COR-L47 (cell line): ENCODE measurements around the gene CALR3.
"Not testable (repeated sequence)": the region's sequence is repeated elsewhere in the genome, so short reads cannot be mapped to it uniquely, and the experiment has no call there.

ENCODE experiments used
- DNase-seq: peaks from one replicate; lab custom pipeline; 2025; lab: John Stamatoyannopoulos, UW

The CALR3 gene

DNA sequence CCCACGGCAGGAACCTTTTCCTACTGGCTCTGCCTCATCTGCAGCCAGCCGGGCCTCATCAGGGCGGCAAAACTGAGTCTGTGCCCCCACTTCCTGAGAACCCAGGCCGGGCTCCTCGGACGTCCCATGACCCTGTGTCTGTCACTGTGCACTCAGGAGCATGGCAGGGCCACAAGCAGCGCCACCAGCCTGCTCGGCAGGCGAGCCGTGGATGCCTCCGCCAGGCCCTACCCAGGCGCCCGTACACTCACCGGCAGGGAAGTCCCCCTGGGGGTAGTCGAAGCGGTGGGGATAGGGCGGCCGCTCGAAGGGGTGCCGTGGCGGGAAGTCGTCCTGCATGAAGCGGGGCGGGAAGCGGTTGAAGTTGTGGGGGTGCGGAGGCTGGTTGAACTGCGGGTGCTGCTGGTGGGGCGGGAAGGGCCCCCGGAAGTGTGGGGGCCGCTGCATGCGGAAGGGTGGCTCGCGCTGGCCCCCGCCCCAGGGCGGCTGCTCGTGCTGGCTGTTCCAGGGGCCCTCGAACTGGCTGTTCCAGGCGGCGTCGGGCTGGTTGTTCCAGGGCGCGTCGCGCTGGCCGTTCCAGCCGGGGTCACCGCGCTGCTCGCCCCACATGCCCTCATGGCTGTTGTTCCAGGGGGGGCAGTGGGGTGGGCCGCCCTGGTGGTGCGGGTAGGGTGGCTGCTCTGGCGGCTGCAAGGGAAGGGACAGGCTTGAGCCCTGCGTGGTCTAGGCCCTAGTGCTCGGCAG lies 29.2 kb upstream of the CALR3 start:
- no peak for DNase-seq

DNA sequence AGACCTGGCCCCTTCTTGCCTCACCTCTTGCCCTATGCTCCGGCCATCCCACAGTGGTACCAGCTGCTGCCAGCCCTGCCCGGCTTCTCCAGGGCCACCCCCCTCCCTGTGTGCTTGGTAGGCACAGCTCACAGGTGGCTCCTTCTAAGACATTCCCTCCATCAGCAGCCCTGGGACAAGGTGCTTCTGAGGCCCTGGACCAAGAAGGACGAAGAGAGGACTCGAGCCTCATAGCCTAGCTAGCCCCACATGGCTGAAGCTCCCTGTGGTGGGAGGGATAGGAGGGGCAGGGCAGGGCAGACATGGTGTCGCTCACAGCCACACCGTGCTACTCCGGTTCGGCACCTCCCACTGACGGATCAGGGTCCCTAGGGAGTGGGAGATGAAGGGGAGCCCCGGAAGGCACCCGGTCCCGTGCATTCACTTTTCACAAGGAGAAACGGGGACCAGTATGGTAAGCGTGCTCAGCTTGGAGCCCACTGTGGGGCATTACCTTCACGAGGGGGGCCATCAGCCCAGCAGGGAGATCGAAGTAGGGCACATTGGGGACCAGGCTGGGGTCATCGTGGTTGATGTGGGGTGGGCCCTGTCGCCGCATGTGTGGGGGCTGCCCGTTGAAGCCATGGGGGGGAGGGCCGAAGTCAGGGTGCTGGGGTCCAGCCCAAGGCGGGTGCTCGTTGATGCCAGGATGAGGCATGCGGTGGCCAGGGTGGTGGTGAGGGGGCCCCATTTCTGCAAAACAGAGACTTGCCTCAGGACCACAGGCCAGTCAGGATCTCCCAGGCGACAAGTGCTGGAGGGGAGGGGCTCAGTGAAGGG lies 26.8 kb upstream of the CALR3 start:
- no peak for DNase-seq

DNA sequence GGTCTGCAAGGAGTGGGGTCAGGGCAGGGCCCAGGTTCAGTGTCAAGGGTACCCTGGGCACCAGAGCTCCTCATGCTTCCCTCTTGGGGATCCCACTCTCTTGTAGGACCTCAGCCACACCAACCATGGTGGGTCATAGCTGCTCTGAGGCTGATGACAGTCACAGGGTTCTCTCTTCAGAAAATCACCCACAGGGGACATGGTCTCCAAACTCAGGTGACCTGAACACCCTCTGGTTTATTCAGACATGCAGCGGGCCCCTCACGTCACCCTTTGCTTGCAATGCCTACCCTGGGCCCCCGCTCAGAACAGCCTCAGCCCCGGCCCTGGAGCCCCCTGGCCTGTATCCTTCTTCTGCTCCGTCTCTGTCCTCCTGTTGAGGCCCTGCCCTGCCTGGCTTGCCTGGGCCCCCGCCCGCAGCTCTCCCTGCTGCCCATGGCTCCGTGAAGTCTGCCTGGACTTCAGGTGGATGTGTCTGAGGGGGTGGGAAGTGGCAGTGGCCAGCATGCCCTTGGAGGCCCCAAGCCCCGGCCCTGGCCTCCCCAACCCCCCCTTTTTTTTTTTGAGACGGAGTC lies 25.8 kb upstream of the CALR3 start:
- no peak for DNase-seq

DNA sequence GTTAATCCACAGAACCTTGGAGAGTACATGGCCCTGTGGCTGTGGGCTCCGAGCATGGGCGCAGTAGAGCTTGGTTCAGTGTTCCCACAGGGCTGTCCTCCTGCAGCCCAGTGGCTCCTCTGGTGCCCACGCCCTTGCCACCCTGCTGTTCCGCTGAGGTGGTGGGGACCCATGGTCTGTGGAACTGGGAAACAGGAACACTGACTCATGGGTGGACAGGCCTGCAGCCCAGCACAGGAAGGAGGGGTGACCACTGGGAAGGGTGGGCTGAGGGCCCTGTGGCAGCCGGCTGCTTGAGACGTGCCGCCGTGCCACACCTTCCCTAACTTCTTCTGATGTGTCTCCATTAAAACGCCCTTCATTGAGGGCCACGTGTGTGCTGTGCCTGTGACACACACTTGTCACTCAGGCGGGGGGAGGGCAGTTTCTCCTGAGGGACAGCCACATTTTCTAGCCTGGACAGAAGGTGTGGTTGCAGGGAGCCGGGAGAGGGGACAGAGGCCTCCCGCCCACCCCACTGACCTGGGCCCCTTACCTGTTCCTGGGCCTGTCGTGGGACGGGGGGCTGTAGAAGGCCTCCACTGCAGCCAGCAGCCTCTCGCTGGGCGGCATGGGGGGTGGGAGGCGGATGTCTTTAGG lies 25.1 kb upstream of the CALR3 start:
- DNase-seq = no peak

DNA sequence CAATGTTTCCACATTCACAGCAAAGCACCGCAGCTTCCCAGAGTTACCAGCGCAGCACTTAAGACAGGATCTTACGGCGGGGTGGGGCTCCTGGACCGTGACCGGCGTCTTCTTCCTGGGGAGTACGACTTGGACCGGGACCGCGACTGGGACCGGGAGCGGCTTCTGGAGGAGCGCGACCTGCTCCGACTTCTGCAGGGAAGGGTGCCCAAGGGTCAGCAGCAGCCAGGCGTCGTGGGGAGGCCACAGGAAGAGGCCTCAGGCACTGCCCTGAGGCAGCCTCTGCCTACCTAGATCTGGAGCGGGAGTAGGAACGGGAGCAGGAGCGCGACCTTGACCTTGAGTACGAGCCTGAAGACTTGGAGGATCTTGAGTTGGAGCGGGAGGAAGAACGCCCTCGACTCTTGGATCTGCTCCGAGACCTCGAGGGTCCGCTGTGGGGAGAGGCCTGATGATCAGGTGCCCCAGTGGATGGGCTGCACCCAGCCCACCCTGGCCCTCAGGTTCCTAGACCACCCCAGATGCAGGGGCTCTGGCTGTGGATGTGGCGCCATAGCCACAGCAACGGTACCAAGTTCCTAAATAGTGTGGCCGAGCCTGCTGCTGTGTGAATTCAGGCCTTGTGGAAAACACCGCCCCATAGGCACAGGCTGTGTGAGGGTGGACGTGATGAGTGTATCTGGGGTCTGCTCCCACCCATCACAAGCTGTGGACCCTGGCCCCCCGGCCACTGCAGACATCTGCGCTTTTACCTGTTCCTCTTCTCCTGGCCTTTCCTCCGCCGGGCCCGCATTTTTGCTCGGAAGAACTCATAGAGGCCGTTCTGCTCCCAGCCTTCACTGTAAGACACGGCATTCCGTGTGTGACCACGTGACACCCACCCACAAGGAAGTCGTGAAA lies 24.4 kb upstream of the CALR3 start:
- DNase-seq = no peak

DNA sequence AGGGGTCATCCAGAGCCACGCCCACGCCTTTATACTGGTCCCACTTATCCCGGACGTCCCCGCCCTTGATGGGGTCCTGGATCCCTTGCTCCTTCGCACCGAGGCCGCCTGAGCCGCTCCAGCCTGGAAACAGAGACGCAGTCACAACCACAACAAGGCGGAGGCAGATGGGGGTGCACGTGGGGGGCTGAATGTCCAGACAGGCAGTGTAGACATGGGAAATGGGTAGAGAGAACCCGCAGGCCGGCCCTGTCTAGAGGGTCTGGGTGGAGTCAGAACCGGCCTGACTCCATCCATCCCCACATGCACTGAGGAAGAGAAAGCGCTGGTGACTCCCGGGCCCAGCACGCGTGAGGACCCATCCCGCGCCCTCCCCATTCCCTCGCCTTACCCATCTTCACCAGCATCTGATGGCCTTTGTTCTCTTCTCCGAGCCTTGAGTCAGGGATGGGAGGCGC lies 23.3 kb upstream of the CALR3 start:
- no peak for DNase-seq

DNA sequence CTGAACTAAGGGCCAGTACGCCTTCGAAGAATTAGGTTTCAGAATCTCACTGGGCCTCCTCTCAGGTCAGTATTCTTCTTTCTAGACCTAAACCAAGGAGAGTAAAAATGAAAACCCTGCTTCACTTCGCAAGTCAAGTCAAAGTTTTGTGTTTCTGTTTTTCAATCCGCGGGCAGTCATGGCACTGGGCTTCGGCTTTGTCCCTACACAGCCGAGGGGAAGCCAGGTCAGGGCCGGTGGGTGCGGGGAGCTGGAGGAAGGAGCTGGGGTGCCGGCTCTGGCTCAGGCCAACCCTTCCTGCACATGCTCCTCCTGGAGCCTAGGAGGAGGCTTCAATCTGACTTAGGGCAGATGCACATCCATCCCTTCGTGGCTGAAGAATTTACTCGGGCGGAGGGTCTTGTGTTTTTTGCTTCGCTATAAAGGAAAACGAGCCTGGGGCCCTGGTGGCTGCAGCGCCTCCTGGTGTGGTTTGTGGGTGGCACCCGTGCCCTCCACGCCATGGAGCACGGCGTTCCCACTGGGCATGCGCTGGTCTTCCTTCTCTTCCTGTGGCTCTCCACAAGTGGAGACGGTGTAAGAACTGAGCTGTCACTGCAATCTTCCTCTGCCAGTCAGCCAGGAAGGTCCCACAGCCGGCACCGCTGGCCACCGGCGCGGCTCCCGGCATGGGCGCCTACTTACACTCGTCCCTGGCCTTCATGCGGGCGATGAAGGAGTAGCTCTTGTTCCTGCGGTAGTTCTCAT lies 22.7 kb upstream of the CALR3 start:
- DNase-seq = no peak

DNA sequence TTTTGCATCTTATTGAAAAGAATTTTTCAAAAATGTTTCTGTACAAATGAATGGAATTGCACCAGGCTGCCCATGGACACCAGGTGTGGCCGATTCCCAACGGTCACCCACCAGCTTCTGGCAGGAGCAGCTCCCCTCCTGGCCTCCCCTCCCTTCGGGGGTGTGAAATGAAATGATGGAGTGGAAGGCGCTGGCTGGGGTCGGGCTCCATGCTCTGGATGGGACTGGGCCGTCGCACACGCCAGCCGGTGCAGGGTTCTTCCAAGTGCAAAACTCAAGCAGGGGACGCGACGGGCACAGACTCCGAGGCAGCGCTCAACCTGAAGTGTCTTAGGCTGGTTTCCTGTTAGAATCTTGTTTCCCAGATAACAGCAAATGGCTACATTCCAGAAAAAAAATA lies 22.1 kb upstream of the CALR3 start:
- no peak for DNase-seq

DNA sequence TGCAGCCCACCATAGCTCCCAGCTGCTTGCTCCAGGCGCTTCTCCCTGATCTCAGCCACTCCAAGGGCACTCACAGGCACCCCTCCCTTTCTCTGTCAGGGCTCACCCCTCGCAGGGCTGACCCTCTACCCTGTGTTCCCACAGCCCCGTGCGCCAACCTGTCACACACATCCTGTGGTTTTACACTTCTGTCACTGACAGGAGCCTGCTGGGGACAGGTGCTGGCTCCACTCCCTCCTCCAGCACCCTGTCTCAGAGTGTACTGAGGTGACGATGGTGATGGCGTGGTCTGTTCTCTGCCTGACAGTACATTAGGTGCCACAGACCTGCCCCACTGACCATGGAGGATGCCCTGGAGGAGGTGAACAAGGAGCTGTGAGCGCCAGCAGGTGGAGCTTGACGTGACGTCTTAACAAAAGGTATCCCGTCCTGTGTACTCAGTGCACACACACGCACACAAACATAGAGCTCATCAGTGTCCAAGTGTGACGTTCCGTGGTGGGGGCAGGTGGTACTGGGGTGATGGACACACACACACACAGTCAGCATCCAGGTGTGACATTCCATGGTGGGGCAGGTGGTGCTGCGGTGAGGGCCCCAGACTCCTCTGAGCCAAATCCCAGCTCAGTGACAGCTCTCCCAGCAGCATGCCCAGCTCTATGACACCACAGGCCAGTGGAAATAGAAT lies 21.1 kb upstream of the CALR3 start:
- DNase-seq = no peak

DNA sequence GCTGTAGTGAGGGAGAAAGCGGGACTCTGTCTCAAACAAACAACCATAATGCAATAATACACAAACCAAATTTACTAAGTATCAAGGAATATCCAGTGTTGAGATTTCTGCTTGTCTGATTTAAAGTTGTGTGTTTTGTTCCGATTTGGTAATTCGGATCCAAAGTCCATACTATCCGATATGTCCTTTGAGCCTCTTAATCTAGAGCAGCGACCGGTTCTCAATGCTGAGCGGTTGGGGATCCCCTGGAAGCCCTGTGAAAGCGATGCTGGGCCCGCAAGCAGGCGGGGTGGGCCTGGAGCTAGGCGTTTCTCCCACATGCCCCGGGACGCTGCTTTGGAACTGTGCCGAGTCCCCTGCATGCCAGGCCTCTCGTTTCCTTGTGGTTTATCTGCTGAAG lies 20.4 kb upstream of the CALR3 start:
- DNase-seq = no peak

DNA sequence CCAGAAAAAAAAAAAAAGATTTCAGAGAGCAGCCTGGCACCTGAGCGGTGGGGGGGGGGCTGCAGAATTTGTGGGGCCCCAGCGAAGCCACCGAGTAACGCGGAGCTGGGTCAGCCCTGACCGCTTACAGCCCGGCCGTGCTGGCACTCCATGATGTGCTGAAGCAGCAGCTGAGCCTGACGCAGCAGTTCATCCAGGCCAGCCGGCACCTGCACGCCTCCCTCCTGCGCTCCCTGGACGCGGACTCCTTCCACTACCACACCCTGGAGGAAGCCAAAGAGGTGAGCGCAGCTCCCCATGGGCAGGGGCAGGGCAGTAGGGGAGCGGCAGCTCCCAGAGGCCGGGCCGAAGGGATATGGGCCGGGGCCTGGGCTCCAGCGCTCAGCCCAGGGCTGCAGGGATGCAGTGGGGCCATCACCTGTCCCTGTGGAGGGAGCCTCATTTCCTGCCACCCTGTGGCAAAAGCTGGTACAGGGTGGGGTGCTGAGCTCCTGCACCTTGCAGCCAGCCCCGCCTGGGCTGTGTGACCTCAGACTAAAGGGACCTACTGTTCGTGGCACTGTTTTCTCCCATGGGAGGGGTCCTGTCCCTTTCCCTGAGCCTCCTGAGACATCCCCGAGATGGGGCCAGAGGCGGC lies 18.5 kb upstream of the CALR3 start:
- DNase-seq = no peak

DNA sequence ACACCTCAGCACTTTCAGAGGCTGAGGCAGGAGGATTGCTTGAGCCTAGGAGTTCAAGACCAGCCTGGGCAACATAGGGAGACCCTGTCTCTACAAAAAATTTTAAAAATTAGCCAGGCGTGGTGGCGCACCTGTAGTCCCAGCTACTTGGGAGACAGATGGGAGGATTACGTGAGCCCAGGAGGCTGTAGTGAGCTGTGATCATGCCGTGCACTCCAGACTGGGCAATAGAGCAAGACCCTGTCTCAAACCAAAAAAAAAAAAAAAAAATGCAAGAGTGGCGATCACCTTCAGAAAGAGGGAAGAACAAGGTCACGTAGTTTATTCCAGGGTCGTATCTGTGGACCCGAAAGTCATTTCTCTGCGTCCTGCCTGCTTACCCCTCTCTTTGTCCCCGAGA lies 16.6 kb upstream of the CALR3 start:
- DNase-seq = not testable (repeated sequence)

DNA sequence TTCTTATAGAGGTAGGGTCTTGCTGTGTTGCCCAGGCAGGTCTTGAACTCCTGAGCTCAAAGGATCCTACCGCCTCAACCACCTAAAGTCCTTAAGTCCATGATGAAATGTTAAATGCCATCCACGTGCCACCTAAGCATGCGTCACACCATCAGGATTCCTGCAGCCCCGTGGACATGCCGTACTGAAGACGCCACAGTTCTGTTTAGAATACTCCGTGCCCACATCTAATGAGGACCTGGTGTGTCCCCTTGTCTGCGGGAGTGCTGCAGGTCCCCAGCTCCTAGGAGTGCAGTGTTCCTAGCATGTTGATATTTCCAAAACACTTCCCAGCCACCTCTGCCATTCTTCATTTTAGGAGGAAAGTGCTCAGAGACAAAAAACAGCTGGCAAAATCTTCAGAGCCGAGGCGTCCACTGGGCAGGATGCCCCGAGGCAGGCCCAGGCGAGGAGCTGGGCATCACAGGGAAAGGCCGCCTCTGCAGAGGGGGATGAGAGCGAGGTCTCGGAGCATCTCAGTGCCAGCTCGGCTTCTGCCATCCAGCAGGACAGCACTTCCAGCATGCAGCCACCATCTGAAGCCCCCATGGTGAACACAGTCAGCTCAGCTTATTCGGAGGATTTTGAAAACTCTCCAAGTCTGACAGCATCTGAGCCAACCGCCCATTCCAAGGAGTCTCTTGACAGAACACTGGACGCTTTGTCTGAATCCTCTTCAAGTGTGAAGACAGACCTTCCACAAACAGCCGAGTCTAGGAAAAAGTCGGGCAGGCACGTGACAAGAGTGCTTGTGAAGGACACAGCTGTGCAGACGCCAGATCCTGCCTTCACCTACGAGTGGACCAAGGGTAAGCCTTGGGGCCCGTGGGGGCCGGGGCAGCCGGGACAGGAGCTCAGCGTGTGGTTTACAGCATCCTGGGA lies 13.4 kb upstream of the CALR3 start:
- no peak for DNase-seq

DNA sequence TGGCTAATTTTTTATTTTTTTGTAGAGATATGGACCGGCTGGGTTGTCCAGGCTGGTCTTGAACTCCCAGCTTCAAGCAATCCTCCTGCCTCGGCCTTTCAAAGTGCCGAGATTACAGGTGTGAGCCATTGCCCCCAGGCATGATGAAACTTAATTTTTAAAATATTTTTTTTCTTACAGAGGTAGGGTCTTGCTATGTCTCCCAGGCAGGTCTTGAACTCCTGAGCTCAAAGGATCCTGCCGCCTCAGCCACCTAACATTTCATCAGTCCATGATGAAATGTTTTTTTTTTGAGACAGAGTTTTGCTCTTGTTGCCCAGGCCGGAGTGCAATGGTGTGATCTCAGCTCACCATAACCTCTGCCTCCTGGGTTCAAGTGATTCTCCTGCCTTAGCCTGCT lies 12.6 kb upstream of the CALR3 start:
- DNase-seq = no peak

DNA sequence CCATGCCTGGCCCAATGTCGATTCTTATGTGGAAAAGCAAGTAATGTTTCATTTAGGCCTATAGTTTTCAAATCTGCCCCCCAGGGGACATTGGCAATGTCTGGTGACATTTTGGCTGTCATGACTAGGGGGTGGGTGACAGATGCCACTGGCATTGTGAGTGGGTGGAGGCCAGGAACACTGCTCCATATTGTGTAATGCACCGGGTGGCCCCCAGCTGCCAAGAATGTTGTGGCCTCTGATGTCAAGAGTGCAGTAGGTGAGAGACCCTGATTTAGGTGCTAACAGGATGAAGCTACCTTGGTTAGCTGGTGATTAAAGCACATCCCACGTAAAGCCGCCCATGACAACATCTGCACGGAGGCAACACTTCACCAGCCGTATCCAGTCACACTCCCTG lies 11.0 kb upstream of the CALR3 start:
- no peak for DNase-seq

DNA sequence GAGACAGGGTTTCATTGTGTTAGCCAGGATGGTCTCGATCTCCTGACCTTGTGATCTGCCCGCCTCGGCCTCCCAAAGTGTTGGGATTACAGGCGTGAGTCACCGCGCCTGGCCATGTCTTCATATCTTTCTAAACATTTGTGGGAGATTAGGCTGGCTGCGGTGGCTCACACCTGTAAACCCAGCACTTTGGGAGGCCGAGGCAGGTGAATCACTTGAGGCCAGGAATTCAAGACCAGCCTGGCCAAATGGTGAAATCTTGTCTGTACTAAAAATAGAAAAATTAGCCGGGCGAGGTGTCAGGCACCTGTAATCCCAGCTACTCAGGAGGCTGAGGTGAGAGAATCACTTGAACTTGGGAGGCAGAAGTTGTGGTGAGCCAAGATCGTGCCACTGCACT lies 10.2 kb upstream of the CALR3 start:
- not testable (repeated sequence) for DNase-seq

DNA sequence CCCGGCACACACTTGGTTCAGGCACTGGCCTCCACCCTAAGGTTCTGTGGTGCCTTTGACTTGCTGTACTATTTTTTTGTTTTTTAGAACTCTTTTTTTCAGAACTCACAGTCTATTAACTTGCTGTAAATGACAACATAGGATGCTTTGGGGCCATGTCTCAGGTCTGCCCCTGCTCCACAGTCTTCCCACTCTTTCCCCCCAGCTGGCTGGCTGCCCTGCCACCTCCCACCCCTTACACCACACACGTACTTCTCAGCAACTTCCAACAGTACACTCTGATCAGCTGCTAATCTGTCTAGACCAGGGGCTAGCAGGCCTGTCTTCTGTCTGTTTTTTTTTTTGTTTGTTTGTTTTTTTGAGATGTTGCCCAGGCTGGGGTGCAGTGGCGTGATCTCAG lies 8.3 kb upstream of the CALR3 start:
- no peak for DNase-seq

DNA sequence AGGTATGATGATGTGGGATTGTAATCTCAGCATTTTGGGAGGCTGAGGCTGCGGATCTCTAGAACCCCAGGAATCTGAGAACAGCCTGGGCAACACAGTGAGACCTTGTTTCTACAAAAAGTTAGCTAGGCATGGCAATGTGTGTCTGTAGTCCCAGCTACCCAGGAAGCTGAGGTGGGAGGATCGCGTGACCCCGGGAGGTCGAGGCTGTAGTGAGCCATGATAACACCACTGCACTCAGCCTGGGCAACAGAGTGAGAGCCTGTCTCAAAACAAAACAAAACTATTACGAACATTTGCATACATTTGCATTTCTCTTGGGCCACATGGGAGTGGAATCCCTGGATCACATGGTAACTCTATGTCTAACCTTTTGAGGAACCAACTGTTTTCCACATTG lies 1.9 kb upstream of the CALR3 start:
- no peak for DNase-seq

DNA sequence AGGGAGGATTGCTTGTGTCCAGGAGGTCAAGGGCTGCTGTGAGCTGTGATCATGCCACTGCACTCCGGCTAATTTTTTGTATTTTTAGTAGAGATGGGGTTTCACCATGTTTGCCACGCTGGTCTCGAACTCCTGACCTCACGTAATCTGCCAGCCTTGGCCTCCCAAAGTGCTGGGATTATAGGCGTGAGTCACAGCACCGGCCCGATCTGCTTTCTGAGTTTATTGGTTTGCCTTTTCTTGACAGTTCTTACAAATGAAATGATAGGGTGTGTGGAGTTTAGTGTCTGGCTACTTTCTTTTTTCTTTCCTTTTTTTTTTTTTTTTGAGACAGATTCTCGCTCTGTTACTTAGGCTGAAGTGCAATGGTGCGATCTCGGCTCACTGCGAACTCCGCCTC lies 1.1 kb upstream of the CALR3 start:
- DNase-seq = no peak
